CD4-positive, alpha-beta T cell treated with Interleukin-17A for 4 hours (primary cell): ENCODE measurements around the gene TLCD4.
"Not testable (repeated sequence)": the region's sequence is repeated elsewhere in the genome, so short reads cannot be mapped to it uniquely, and the experiment has no call there.

ENCODE experiments used
- DNase-seq: peaks from one replicate; pipeline ENCODE4 v3.0.0-alpha.2; 2020; ENCODE audit warnings: mixed read lengths

Gene TLCD4

GRCh38 chr1:95117207-95118066, at the start of gene TLCD4:
Gene TLCD4 (plus strand): TSS chr1:95117355. CDS start chr1:95143902, 26,547 bp downstream.
- DNase-seq = peak; percentile 58

GRCh38 chr1:95067568-95067967, 49.6 kb upstream of the TLCD4 start:
- DNase-seq = no peak

- no peak for DNase-seq
Measured at GRCh38 chr1:95068956-95069709, 48.0 kb upstream of the TLCD4 start.

GRCh38 chr1:95069710-95070093, 47.5 kb upstream of the TLCD4 start:
- no peak for DNase-seq

- DNase-seq = no peak
Measured at GRCh38 chr1:95071539-95071938, 45.6 kb upstream of the TLCD4 start.

GRCh38 chr1:95072117-95072516, 45.0 kb upstream of the TLCD4 start:
- no peak for DNase-seq

GRCh38 chr1:95072532-95073419, 44.4 kb upstream of the TLCD4 start, which contains the start of gene ALG14:
Gene ALG14 (minus strand): TSS chr1:95072951. CDS start chr1:95072898, 53 bp downstream.
- DNase-seq = peak; percentile 93

GRCh38 chr1:95073446-95073845, 43.7 kb upstream of the TLCD4 start:
- no peak for DNase-seq

GRCh38 chr1:95076034-95076433, 41.1 kb upstream of the TLCD4 start:
- no peak for DNase-seq

- no peak for DNase-seq
Measured at GRCh38 chr1:95080446-95080845, 36.7 kb upstream of the TLCD4 start.

- DNase-seq = no peak
Measured at GRCh38 chr1:95080879-95081278, 36.3 kb upstream of the TLCD4 start.

- peak; percentile 39 for DNase-seq
Measured at GRCh38 chr1:95084317-95085176, 32.6 kb upstream of the TLCD4 start.

- no peak for DNase-seq
Measured at GRCh38 chr1:95085376-95085775, 31.8 kb upstream of the TLCD4 start.

- no peak for DNase-seq
Measured at GRCh38 chr1:95086949-95087533, 30.1 kb upstream of the TLCD4 start.

- DNase-seq = no peak
Measured at GRCh38 chr1:95088303-95088702, 28.9 kb upstream of the TLCD4 start.

GRCh38 chr1:95089650-95090287, 27.4 kb upstream of the TLCD4 start:
- DNase-seq = no peak

- not testable (repeated sequence) for DNase-seq
Measured at GRCh38 chr1:95091290-95091689, 25.9 kb upstream of the TLCD4 start.

GRCh38 chr1:95092891-95093290, 24.3 kb upstream of the TLCD4 start:
- DNase-seq = not testable (repeated sequence)

GRCh38 chr1:95093296-95093695, 23.9 kb upstream of the TLCD4 start:
- no peak for DNase-seq

- DNase-seq = no peak
Measured at GRCh38 chr1:95094923-95095322, 22.2 kb upstream of the TLCD4 start.

- no peak for DNase-seq
Measured at GRCh38 chr1:95095833-95096217, 21.3 kb upstream of the TLCD4 start.
